Measurements from ENCODE around the gene GSK3B. TPM values are rescaled to one million over a fixed set of nuclear protein-coding genes. Genes with fewer than 3 reads are reported as not detected.

Gene GSK3B
- total RNA-seq, 1 donor from 2014 or later: 66.8 TPM

- no peak for DNase-seq (ENCODE audit: extremely low read depth, low read depth, low spot score)
Observed at GRCh38 chr3:120098710-120099109, 4.5 kb upstream of the GSK3B start.

DNA sequence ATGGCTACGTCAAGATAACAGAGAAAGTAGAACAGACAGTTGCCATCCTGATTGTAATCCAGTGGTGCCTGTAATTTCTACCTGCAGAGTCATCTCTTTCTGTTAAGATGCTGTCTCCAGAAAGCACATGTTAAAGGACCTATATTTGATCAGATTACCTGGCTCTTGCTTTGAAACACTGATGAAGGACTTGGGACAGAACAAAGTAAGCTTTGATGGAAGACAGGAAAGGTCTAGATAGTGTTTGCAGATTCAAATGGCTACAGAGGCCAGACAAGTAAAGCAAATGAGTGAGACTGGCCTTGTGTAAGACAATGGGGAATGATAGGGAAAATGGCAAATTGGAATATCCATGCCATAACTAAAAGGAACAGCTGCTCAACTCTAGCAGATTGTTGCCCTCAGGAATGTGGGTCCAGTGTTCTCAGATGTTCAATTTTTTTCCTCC, 1.8 kb upstream of the GSK3B start:
- no peak for DNase-seq (ENCODE audit: extremely low read depth, low read depth, low spot score)

GRCh38 chr3:120095226-120095978, 1.2 kb upstream of the GSK3B start:
- peak; percentile 60 for DNase-seq (ENCODE audit: extremely low read depth, low read depth, low spot score)

GRCh38 chr3:120094776-120095225, 554 bp upstream of the GSK3B start:
- peak; percentile 98 for DNase-seq (ENCODE audit: extremely low read depth, low read depth, low spot score)

DNA sequence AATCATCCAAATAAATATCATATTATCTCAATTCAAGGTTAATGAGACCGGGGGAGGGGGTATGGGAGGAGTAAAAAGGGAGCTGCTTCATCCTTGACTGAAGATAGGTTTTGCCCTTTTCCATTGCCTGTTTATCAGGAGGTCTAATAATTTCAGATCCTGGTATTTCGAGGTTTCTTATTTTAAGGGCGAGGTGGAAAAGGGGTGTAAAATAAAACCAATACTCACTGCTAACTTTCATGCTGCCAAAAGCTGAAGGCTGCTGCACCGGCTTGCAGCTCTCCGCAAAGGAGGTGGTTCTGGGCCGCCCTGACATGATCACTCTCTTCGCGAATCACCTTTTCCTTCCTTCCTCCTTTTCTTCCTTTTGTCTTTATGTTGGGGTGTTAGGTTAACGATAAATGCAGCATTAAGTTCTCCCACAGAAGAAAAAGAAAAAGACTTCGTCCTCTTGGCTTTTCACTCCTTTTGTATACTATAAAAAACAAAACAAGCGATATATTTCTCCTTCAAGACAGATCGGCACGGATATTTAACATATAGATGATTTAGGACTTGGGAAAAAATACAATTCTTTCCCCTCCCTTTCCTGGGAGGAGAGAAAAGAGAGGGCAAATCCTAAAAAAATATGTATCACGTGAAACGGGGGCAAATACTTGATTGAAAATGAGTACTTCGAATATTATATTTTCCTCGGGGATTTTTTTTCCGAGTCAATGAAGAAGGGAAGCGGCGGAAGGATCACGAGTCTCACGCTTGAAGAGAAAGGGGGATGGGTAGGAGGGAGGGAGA, 932 bp downstream of the GSK3B start:
- DNase-seq (ENCODE audit: extremely low read depth, low read depth, low spot score): no peak

GRCh38 chr3:120092474-120092873, 1.8 kb downstream of the GSK3B start:
- DNase-seq (ENCODE audit: extremely low read depth, low read depth, low spot score): no peak

DNA sequence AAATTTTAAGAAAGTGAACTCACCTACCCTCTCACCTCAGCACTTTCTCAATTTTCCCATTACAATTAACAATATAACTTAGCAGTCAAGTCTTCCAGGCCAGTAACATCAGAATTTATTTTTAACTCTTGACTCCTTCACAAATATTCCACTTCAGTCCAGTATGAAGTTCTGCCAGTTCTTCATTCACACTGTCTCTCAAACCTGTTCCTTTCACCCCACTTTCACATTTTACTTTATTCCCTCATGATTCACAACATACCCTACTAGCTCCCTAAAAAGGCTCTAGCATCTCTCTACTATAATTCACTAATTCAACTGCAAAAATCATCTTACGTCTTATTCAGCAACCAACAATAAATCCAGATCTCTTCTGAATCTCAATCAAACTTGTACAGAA, 3.8 kb downstream of the GSK3B start:
- DNase-seq (ENCODE audit: extremely low read depth, low read depth, low spot score): no peak

DNA sequence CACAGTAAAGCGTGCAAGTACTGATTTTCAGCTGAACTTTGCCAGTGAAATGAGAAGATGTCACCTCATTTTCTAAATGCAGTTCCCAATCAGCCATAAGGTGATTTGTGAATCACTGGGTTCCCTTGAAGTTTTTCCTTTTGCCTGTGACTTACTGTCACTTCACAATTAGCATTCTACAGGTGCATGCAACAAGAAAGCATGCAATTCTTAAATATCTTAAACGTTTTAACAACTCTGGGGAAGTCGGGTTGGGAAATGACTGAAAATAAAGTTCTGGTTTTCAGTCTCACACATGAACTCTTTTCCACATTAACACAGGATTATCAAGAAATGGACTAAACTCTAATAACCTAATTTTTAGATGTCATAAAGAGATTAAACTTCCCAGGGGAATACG, 5.2 kb downstream of the GSK3B start:
- DNase-seq (ENCODE audit: extremely low read depth, low read depth, low spot score): no peak

DNA sequence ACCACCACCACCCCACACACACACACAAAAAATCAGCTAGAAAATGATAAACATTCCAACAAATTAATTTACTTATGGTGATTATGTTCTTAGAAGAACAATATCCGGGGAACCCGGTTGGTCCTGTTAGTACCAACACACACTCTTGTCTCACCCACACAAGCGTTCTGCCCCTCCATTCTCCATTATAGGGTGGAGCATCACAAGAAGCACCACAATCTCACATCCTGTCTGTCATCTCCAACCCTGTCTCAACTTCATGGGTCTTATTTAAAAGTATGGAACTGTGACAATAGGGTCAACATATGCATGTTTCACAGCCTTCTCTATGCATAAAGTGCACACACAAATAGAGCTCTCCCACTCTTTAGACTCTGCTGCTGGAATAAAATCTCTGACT, 5.6 kb downstream of the GSK3B start:
- no peak for DNase-seq (ENCODE audit: extremely low read depth, low read depth, low spot score)

DNA sequence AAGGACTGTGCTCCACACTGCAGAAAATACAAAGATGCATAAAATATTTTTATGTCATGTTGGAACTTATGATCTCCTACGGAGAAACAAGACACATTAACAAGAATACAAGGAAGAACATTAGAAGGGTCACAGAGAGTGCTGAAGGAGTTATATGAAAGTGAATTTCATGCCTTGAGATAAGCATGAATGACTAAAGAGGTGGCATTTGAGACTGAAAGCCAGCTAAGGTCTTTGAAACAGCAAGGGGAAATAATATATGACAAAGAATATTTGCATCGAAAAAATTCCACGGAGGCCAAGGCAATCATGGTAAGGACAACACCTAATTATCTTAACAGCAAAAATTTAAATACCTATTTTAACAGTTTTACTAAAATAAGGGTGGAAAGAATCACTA, 12.5 kb downstream of the GSK3B start:
- DNase-seq (ENCODE audit: extremely low read depth, low read depth, low spot score): no peak

DNA sequence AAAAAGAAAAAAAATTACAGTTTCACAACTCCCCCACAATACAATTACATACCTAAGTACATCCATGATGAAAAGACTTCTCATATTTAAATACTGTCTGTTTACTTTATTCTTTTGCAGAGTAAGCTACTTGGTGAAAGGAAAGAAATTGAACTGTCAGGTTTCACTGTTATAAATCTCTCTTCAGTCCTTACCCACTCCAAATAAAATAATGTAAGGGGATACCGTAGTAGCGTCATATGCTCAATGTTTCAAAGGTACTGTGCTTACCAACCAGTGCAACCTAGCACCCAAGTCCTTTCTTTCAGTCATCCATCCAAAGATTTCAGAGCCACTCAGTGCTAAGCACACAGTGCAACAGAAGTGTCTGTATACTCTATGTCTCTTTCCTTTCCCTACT, 13.4 kb downstream of the GSK3B start:
- no peak for DNase-seq (ENCODE audit: extremely low read depth, low read depth, low spot score)

DNA sequence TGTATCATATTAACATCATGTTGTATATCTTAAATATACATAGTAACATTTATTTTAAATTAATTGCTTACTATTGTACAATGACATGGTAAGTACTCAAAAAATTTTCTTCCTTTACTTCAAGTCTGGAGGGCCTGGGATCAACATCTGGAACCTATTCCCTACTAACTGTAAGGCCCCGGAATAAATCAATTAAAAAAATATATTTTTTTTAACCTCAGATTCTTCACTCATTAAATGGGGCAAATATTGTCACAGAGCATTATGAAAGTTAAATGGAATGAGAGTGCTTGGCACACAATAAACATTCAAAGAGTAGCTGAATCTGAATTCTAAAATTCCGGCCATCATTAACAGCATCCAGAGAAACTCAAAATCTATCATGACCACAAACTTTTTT, 16.5 kb downstream of the GSK3B start:
- DNase-seq (ENCODE audit: extremely low read depth, low read depth, low spot score): no peak

DNA sequence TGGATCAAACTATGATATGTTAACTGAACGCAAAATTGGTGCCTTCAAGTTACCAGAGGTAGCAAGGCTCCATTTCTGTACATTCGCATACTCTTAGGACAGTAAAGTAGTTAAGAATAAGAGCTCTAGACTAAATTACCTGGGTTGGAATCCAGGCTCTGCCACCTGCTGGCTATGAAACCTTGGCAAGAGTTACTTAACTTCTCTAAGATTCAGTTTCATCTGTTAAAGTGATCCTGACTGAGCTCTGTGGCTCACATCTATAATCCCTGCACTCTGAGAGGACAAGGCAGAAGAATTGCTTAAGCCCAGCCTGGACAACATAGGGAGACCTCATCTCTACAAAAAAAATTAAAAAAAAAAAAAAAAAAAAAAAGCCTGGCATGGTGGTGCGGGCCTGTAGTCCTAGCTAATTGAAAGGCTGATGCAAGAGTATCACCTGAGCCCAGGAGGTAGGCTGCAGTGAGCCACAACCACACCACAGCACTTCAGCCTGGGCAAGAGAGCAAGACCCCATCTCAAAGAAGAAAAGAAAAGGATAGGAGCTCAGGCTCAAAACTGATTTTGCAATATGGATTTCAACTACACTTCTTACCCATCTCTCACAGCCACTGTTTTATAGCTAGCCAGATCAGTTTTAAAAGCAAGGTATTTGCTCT, 21.3 kb downstream of the GSK3B start:
- no peak for DNase-seq (ENCODE audit: extremely low read depth, low read depth, low spot score)

DNA sequence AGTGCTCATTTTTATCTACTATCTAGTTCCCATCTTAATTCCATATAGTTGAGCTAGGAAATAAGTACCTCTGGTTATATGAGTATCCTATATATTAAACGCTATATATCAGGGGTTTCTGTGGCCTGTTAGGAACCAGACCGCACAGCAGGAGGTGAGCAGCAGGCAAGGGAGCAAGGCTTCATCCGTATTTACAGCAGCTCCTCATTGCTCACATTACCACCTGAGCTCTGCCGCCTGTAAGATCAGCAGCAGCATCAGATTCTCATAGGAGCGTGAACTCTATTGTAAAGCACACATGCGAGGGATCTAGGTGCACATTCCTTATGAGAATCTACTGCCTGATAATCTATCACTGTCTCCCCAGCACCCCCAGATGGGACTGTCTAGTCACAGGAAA, 23.0 kb downstream of the GSK3B start:
- DNase-seq (ENCODE audit: extremely low read depth, low read depth, low spot score): no peak

DNA sequence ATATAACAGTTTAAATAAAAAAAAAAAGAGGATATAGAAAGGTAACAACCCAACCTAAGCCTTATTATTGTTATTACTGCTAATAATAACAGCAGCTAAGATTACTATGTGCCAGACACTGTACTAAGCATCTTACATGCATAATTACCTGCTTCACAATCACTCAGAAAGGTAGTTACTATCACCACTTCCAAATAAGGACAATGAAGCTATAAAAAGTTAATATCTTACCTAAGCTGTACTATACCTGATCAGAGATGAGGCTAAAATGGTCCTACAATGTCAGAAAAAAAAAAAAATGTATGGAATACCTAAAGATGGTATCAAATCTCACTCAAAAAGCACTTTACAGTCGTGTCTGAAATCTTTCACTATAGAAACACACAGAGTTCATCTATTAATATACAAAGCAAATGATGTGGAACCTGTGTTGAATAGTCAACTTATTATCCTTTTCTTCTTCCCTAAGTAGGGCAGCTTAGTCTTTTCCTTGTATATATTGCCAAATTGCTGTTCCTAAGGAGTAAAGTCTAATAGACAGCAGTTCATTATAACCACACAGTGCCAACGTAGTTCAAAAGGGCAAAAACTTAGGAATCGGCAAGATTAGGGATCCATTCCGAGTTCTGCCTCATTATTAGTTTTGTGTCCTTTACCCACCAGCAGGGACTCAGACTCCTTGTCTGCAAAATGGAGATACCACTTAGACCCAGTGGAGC, 23.8 kb downstream of the GSK3B start:
- no peak for DNase-seq (ENCODE audit: extremely low read depth, low read depth, low spot score)

- no peak for DNase-seq (ENCODE audit: extremely low read depth, low read depth, low spot score)
Observed at GRCh38 chr3:120067083-120067482, 27.2 kb downstream of the GSK3B start.

- no peak for DNase-seq (ENCODE audit: extremely low read depth, low read depth, low spot score)
Observed at GRCh38 chr3:120066634-120067033, 27.6 kb downstream of the GSK3B start.

GRCh38 chr3:120064641-120065040, 29.6 kb downstream of the GSK3B start:
- no peak for DNase-seq (ENCODE audit: extremely low read depth, low read depth, low spot score)

GRCh38 chr3:120062474-120062873, 31.8 kb downstream of the GSK3B start:
- DNase-seq (ENCODE audit: extremely low read depth, low read depth, low spot score): no peak

GRCh38 chr3:120059081-120059864, 35.0 kb downstream of the GSK3B start:
- DNase-seq (ENCODE audit: extremely low read depth, low read depth, low spot score): no peak

Data from glomerular endothelial cell (primary cell).